GM21529 (cell line): ENCODE data around the gene ROBO1.

Experiments
- ATAC-seq: cut with Tn5 transposase; IDR thresholded peaks from one replicate; pipeline ENCODE4 v1.9.1; 2021; ENCODE audit not compliant: unreplicated experiment

ROBO1 gene

GRCh38 chr3:79672075-79672474, 95.7 kb downstream of the ROBO1 start:
- no peak for ATAC-seq

GRCh38 chr3:79670178-79670577, 97.6 kb downstream of the ROBO1 start:
- no peak for ATAC-seq

GRCh38 chr3:79664455-79664854, 103.3 kb downstream of the ROBO1 start:
- no peak for ATAC-seq

DNA sequence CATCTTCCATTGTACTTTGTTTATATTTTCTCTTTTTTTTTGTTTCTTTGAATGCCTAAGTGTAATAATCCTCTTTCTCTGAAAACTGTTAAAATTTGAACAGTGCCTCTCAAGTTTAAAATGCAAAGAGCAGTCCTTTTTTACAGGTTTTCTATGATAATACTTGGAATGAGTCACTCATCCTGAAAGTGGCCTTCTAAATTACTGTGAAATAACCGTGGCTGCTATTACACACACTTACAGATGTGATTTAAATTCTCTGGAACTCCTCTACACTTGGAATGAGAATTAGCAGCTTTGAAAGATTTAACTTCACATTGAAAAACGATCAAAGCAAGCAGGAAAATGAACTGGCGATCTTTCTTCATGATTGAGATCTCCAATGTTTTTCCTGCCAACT, 105.9 kb downstream of the ROBO1 start:
- no peak for ATAC-seq

- ATAC-seq, result no peak
Observed at GRCh38 chr3:79657076-79657475, 110.7 kb downstream of the ROBO1 start.

- no peak for ATAC-seq
Observed at GRCh38 chr3:79654019-79654418, 113.8 kb downstream of the ROBO1 start.

DNA sequence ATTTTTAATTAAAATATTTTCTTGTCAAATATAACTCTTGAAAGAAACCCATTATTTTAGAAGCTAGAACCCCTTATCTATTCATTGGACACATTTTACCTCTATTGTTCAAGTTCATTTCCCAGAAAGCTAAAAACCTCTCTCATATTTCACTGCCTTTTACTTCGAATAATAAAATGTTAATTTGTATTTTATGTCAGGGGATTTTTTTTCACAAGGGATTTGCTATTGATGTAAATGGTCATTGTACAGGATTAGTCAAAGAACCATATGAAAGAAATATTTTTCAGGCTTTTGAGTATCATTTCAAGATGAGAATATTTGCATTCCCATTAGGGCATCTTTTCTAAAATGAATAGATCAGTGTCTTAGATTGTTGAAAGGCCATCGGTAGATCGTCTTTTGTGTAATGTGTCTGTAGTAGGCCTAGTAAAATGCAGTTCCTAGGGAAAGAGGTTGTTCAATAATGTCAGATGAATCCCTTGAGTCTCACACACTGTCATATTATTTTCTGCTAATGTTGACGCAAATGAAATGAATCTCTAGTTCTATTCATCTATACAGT, 114.5 kb downstream of the ROBO1 start:
- no peak for ATAC-seq

GRCh38 chr3:79651536-79652065, 116.2 kb downstream of the ROBO1 start:
- ATAC-seq, result no peak

DNA sequence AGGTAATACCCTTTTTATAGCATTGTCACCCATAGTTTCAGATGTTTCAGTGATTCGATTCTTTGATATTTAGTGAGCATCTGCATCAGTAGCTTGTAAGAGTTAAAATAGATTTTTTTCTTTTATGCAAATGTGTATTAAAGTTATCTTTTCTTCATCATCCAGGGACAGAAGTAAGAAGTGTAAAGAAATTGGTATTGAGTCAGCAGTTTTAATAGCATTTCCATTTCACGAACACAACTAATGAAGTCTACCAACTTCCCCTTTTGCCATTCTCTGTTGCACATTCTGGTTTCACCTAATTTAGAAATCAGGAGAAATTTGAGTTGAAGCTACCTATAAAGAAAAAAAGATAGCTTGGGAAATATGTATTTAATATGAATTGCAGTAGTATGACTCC, 127.9 kb downstream of the ROBO1 start:
- no peak for ATAC-seq

DNA sequence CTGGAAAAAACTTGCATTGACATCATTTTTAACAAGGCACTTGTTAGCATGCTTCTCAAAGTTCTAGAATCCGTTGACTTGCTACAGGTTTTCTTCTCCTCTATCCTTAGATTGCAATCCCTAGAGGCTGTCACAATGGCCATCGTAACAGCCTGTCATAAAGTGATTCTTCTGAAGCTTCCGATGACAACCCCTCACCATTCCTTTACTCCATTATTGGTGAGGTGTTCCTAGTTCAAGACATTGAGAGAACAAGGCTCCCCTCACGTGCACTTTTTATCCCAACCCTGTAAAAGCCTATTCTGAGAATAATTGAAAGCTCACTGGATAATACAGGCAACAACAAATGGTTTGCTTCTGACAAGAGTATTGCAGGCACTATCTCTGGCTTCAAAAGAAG, 131.4 kb downstream of the ROBO1 start:
- no peak for ATAC-seq

GRCh38 chr3:79632842-79633241, 135.0 kb downstream of the ROBO1 start:
- no peak for ATAC-seq

- no peak for ATAC-seq
Observed at GRCh38 chr3:79618883-79619282, 148.9 kb downstream of the ROBO1 start.

- ATAC-seq, result no peak
Observed at GRCh38 chr3:79606414-79606813, 161.4 kb downstream of the ROBO1 start.

DNA sequence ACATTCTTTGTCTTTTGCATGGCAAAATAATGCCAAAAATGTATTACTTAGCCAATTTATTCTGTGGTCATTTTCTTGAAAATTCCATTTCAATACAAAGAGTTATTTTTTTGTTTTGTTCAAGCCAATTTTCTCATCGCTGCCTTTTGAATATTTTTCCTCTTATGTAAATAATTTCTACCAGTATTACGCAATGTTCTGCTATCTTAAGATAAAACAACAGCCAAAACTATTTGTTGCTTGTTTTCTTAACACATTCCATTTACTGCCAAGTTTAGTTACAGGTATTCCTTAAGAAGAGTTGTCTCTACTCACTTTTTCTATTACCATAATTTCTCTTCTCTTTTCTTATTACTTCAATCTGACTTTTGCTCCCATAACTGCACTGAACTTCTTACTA, 163.1 kb downstream of the ROBO1 start:
- ATAC-seq, result no peak

DNA sequence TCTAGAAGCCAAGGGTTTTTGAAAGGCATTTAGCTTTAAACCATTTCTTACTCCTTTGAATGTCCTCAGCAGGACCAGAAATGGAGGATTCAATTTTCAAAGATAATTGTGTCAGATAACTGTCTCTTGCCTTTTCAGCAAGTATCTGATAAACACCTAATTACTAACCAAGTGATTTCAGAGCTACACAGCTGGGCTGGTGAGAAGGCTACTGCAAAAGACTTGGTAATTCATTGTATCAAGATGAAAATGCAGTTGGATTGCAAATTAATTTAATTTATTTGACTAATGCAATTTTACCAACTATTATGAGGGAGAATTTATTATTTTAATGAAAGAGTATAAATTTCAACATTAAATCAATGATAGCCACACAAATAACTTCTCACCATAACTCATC, 165.4 kb downstream of the ROBO1 start:
- no peak for ATAC-seq

GRCh38 chr3:79598594-79598993, 169.2 kb downstream of the ROBO1 start:
- ATAC-seq, result no peak

DNA sequence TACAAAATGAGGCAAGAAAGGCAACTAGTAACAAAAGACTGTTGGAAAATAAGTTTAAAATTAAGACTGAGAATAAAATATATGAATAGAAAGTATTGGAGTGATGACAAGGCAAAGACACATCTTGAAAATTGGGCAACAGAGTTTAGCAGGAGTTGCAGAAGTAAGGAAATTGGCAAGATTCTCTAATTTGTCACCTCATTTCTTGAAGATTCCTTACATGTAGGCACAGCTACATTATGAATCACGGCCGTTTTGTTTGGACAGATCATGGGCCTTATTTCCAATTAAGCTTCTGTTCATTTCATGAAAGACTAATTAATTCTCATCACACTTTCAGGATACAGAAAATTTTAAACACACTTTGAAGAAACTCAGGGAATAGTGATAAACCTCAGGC, 170.1 kb downstream of the ROBO1 start:
- no peak for ATAC-seq

DNA sequence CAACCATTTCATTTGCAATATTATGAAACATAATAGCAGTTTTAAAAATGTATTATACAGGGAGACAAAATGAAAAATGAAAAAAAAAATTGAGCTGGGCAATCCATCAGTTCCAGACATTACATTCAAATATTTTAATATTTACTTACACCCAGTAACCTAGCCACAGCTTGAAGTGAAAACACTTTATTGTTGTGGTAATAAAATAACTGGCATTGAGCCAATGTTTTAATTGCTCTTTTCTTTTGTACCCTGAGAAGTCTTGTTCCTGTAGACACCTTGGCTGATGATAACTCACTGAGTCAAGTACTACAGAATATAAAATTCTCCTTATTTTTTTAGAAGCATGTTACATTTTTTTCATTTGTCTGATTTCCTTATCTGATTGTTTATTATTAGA, 180.6 kb downstream of the ROBO1 start:
- ATAC-seq, result no peak

- ATAC-seq, result no peak
Observed at GRCh38 chr3:79586232-79586631, 181.6 kb downstream of the ROBO1 start.

DNA sequence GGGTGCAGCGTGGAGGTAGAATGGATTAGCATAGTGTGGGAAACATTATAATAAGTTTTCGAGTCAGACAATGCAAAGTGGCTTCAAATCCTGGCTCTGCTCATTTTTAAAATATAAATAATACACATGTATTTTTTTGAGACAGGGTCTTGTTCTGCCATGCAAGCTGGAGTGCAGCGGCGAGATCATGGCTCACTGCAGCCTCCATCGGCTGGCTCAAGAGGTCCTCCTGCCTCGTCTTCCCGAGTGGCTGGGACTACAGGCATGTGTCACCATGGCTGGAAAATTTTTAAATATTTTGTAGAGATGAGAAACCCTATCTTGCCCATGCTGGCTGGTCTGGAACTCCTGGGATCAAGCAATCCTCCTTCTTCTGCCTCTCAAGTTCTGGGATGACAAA, 194.9 kb downstream of the ROBO1 start:
- no peak for ATAC-seq

DNA sequence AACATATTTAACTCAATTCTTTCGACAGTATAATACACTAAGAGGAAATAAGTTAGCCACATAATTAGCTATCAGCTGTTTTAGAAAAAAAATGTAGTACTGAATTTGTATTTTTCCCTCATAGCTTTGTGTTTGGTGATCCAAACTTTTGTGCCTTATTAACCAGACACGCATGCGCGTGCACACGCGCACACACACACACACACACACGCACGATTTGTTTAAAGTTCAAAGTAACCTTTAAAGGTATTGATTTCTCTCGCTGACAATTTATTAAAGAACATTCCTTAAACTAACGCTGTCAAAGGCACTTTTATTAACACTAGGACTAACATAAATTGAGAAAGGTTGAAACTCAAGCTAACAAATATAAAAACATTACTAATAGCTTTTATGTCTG, 198.9 kb downstream of the ROBO1 start:
- no peak for ATAC-seq

DNA sequence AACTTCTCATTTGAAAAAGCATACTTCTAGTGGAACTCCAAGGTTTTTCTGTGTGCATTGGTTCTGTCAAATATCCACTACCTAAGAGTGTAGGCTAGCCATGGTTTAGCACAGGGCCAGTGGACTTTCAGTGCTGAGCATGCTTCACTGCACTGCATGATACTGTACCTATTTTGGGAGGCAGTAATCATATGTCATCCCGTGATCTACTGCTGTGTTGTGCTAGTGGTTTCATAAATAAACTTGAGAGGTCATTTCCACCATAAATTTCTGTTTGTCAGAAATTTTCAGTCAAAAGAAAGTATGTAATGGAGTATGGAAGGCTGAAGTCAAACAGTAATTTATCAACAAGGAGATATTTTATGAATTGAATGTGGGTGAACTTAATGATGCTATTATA, 203.6 kb downstream of the ROBO1 start:
- no peak for ATAC-seq

GRCh38 chr3:79560698-79561097, 207.1 kb downstream of the ROBO1 start:
- no peak for ATAC-seq
